OCI-M1 (cell line): ENCODE results near the gene ARHGAP18.

Experiments
- DNase-seq: peaks from one replicate; lab custom pipeline; 2025; lab: John Stamatoyannopoulos, UW

ARHGAP18 gene

GRCh38 chr6:129692467-129692866, 17.5 kb downstream of the ARHGAP18 start:
- no peak for DNase-seq

DNA sequence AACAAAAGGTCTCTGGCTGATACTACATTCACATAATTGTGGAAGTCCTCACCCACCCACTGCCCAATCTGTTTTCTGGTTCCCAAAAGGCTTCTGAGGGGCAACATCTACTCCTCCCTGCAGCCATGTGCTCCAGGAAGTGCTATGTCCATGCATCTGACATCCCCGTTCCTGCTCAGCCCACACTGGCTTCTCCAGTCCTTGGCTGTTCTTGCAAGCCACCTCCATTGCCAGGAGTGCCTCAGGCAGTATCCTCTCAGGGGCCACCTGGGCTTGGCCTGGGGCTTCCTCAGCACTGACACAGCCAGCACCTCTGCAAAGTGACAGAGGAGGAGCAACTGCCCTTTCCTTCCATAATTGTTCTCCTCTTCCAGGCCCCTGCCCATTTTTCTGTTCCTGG, 18.3 kb downstream of the ARHGAP18 start:
- no peak for DNase-seq

GRCh38 chr6:129691043-129691640, 18.8 kb downstream of the ARHGAP18 start:
- no peak for DNase-seq

DNA sequence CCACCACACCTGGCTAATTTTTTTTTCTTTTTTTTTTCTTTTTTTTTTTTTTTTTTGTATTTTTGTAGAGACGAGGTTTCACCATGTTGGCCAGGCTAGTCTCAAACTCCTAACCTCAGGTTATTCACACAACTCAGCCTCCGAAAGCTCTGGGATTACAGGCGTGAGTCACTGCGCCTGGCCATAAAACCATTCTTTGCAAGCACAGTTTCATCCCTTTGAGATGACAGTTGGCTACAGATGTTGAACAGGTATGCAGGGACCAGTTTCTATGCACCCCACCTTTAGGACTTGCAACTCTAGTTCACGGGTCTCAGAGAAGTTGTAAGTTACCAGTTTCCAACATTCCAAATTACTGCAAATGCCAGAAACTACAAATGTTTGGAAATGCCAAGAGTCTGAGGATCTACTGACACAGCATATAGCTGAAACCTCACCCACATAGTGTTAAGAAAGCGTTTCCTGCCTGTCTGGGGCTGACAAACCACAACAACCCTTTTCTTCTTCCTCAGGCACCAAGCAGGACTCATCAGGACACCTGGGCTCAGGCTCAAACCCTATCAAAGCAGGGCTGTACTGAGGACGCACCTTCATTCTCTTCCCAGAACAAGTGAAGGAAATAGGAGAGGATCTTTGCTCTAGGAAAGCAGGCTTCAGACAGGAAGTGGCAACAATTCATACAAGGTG, 22.9 kb downstream of the ARHGAP18 start:
- DNase-seq = peak; percentile 32

- DNase-seq = peak; percentile 81
These were observed 24.3 kb downstream of the ARHGAP18 start for GRCh38 chr6:129685662-129686031.

DNA sequence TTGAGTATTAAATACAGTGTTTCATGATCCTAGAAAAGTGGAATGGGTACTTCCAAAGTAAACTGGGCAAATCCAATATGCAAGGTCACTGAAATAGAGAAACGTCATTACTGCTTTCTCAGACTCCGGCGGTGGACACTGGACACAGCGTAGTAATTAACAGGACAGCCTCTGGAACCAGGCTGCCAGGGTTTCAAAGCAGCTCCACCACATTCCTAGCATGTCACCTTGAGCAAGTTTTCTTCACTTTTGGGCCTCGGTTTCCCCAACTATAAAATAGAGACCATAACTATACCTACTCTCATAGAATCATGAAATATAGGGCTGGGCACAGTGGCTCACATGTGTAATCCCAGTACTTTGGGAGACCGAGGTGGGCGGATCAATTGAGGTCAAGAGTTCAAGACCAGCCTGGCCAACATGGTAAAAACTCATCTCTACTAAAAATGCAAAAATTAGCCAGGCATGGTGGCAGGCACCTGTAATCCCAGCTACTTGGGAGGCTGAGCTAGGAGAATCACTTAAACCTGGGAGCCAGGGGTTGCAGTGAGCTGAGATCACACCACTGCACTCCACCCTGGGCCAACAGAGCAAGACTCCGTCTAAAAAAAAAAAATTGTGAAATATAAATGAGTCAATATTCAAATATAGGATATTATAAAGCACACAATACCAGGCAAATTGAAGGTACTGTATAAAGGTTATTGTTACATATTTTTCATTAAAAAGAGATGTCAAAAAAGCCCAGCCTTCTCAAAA, 24.9 kb downstream of the ARHGAP18 start:
- DNase-seq = no peak

DNA sequence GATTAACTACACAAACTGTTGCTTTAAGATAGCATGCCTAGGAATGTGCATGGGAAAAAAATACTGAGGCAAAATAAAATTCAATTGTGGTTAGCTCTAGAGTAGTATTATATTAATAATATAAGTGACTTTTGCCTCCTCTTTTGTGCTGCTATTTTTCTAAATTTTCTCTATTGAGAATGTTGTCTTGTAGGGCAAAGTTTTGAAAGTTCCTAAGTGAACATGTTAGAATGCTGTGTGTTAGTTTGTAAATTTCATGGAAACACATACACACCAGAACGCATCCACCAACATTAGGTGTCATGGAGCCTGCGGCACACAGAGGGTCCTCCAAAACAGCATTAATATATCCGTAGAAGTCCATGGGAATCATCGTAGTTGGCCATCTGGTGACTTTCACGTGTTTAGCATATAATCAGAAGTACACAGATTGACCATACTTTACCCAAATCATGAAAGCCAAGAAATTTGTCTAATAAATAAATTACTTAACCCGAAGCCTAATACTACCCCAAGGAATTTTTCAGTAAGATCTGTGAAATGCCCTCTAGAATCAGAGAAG, 25.6 kb downstream of the ARHGAP18 start:
- no peak for DNase-seq

GRCh38 chr6:129683601-129684322, 26.2 kb downstream of the ARHGAP18 start:
- peak; percentile 96 for DNase-seq

DNA sequence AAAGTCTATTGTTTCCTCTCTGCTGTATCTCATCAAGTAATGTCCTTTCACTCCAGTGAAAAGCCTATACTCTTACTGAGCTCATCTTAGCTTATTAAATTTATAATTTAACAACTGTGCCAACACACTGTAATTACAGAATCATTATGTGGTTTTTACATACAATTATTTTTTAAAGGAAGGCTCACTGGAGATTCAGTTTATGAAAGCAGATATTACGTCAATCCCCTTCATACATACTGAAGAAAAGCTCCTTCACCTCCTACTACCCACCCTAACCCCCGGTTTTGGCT, 28.1 kb downstream of the ARHGAP18 start:
- DNase-seq = no peak

DNA sequence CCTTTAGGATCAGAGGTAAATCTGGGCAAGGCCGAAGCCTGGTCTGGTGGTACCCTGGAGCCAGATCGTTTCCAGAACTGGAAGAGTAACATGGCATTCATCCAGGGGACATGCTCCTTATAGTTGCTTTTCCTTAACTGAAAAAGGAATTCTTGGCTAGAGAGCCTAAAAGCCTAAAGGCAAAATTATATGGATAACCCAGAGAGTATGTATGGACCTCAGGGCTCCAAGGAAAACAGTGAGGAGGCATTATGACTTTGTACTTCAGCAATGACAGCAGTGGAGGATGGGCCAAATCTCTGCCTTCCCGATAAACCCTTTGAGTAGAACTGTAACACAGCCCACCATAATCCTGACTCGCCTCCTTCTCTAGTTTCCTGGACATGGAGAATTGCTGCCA, 29.3 kb downstream of the ARHGAP18 start:
- no peak for DNase-seq

DNA sequence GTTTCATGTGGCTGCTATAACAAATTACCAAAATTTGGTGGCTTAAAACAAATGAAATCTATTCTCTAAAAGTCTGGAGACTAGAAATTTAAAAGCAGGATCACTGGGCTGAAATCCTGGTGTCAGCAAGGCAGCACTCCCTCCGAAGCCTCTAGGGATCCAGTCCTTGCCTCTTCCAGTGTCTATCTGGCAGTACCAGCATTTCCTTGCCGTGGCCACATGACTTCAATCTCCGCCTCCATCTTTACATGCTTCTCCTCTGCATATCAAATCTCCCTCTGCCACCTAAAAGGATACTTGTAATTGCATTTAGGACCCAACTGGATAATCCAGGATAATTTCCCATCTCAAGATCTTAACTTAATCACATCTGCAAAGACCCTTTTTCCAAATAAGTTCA, 30.2 kb downstream of the ARHGAP18 start:
- peak; percentile 78 for DNase-seq

GRCh38 chr6:129679275-129679674, 30.7 kb downstream of the ARHGAP18 start:
- DNase-seq = no peak

DNA sequence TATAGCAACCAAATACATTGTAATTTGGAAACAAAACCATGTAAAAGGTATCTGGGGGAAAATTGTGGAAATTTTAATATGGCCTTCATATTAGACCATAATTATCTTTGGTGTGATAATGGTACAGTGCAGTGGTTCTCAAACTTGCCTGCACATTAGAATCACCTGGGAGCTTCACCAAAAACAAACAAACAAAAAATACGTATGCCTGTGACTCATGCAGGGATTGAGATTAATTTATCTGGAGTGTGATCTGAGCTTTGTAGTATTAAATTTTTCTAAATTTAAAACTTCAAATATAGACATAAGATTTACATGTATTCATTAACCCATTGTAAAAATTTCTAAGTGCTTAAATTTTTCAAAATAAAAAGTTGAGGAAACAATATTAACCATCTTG, 31.5 kb downstream of the ARHGAP18 start:
- DNase-seq = no peak

DNA sequence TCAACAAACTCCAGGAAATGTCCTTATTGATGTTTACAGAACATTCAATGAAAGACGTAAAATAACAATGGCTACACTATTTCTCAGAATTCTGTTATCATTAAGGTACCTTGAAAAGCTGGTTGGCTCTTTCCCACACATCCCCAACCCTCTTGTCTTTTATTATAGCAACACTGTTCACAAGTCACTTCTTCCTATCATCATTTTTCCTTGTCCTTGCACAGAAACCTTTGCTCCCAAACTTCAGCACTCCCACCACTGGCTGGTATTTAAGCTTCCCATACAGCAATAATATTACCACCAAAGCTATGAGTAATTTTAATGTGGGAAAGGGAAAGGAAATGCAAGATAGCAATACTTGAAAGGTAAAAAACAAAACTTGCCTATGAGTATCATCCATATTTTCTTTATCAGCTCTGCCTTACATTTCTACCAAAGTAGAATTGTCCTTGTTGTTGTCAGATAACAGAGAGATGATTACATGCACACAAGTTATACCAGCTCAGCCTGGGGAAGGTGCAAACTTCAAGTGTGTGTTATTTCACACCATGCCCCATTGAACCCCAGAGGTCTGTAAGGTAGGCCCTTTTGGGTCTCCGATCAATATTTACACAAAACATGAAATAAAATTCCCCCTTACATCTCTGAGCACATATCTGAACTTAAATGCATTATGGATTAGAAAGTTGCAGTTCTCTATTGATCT, 32.2 kb downstream of the ARHGAP18 start:
- DNase-seq = peak; percentile 81

DNA sequence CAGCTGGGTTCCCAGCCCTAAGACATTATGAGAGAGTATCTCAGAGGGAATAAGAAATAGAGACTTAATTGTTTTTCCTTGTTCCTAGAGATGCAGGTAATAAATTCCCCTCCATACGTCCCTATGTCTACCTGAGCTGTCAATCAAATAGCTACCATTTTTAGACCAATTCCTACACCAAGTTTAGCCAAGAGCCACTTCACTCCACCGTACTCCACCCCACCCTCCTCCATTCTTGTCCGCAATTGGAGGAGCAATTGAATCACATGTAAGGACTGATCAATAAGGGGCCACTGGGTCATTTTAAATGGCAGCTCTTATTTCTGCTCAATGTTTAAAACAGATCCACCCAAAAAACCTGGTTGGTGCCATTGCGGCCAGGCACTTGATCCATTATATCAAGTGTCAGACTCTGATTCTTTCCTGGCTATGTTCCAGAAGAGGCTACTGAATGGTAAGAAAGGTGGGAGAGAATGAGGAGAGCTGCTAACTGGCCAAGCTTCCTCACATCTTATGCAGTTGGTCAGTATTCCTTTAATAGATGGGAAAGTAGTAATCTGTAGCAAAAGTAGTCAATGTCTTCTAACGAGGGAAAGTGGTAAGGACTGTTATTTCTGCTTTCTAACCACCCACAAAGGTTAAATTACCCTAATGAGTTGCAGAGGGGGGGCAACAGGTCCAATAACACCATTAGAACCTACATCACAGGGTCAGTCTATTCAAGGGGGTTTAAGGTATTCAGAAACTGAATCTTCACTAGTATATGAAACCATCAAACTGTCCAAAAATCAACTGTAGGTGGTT, 34.1 kb downstream of the ARHGAP18 start:
- DNase-seq = no peak

DNA sequence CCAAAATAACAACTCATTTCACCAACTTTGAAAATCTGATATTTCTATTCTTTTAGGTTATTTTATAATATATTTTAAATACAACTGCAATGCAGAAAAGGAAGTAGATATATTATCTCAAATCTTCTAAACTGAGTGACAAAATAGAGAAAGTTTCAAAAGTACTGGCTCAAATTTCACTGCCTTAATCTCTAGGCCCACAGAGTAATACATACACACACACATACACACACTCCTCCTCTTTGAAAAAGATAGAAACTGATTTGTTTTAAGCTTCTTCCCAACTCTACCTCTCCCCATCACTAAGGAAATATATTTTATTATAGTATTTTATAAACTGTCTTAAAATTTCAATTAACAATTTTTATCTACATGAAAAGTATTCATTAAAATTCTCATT, 36.2 kb downstream of the ARHGAP18 start:
- peak; percentile 76 for DNase-seq

GRCh38 chr6:129672881-129673631, 36.9 kb downstream of the ARHGAP18 start:
- peak; percentile 53 for DNase-seq

- no peak for DNase-seq
These were observed 37.7 kb downstream of the ARHGAP18 start for GRCh38 chr6:129672341-129672682.

GRCh38 chr6:129671442-129672340, 38.3 kb downstream of the ARHGAP18 start:
- DNase-seq = peak; percentile 71
